Neural cell (in vitro differentiated cells): ENCODE results near the gene PHACTR2. TPM values are rescaled to one million over a fixed set of nuclear protein-coding genes. Genes with fewer than 3 reads are reported as not detected.
"Not testable (repeated sequence)": the region's sequence is repeated elsewhere in the genome, so short reads cannot be mapped to it uniquely, and the experiment has no call there.

Experiments
- H2AFZ ChIP-seq: fragments of 200-600, 300-800 bp; sonication (generic), shearing (Covaris generic); 2 replicates; pipeline ENCODE4 v1.6.0; 2014; ENCODE audit warnings: low read depth, mild to moderate bottlenecking, antibody characterized with exemption, low read length, moderate library complexity
- H3F3A ChIP-seq: fragments of 200-600 bp; shearing (Covaris generic); 2 replicates; pipeline ENCODE4 v1.6.1; 2016; ENCODE audit warnings: mild to moderate bottlenecking, moderate library complexity, mixed read lengths, antibody characterized with exemption, low read length; ENCODE audit not compliant: insufficient read depth, poor library complexity, severe bottlenecking
- H3K27ac ChIP-seq: fragments of 200-600, 300-800 bp; sonication (generic), shearing (Covaris generic); 2 replicates; pipeline ENCODE4 v1.5.1; 2014; ENCODE audit warnings: mild to moderate bottlenecking, low read length, moderate library complexity
- H3K27me3 ChIP-seq: fragments of 300-800, 200-600 bp; sonication (generic), shearing (Covaris generic); 2 replicates; pipeline ENCODE4 v1.6.0; 2014; ENCODE audit warnings: mild to moderate bottlenecking, low read depth, low read length, moderate library complexity; ENCODE audit not compliant: insufficient read depth
- H3K36me3 ChIP-seq: fragments of 300-800, 200-600 bp; sonication (generic), shearing (Covaris generic); 2 replicates; pipeline ENCODE4 v1.5.1; 2014; ENCODE audit warnings: mild to moderate bottlenecking, antibody characterized with exemption, low read length, moderate library complexity; ENCODE audit not compliant: insufficient read depth
- H3K4me2 ChIP-seq: fragments of 300-800, 200-600 bp; sonication (generic), shearing (Covaris generic); 2 replicates; pipeline ENCODE4 v1.6.0; 2014; ENCODE audit warnings: mild to moderate bottlenecking, low read length
- H3K4me3 ChIP-seq: fragments of 300-800, 200-600 bp; sonication (generic), shearing (Covaris generic); 2 replicates; pipeline ENCODE4 v1.5.1; 2014; ENCODE audit warnings: mild to moderate bottlenecking, low read length, moderate library complexity
- H3K79me2 ChIP-seq: fragments of 200-600 bp; shearing (Covaris generic); replicated peaks from 2 replicates; pipeline ENCODE4 v1.6.0; 2014; ENCODE audit warnings: mild to moderate bottlenecking, low read length, moderate library complexity; ENCODE audit not compliant: insufficient read depth
- H3K9ac ChIP-seq: fragments of 300-800, 200-600 bp; sonication (generic), shearing (Covaris generic); 2 replicates; pipeline ENCODE4 v1.6.1; 2016; ENCODE audit warnings: mild to moderate bottlenecking, low read length, mixed read lengths
- H3K9me2 ChIP-seq: fragments of 200-600 bp; shearing (Covaris generic); 2 replicates; pipeline ENCODE4 v1.6.1; 2016; ENCODE audit warnings: mild to moderate bottlenecking, low read length, mixed read lengths; ENCODE audit not compliant: insufficient read depth
- H3K9me3 ChIP-seq: fragments of 200-600, 300-800 bp; sonication (generic), shearing (Covaris generic); 2 replicates; pipeline ENCODE4 v1.6.1; 2016; ENCODE audit warnings: mild to moderate bottlenecking, mixed run types, low read length, moderate library complexity, mixed read lengths
- H4K20me1 ChIP-seq: fragments of 200-600 bp; shearing (Covaris generic); 2 replicates; pipeline ENCODE4 v1.6.1; 2016; ENCODE audit warnings: mild to moderate bottlenecking, mixed run types; ENCODE audit not compliant: insufficient read depth
- EP300 ChIP-seq: fragments of 450-650 bp; conservative IDR thresholded peaks from 2 replicates; pipeline ENCODE4 v1.6.1; 2014; ENCODE audit warnings: antibody characterized with exemption, mild to moderate bottlenecking, moderate library complexity; ENCODE audit not compliant: poor library complexity, severe bottlenecking
- EZH2 ChIP-seq: fragments of 200-600, 300-800 bp; shearing (Covaris generic), sonication (generic); IDR thresholded peaks from 2 replicates; pipeline ENCODE4 v1.6.1; 2014; ENCODE audit warnings: antibody characterized with exemption, low read length, borderline replicate concordance, mild to moderate bottlenecking; ENCODE audit not compliant: insufficient read depth, poor library complexity, severe bottlenecking
- MXI1 ChIP-seq: fragments of 450-650 bp; conservative IDR thresholded peaks from 2 replicates; pipeline ENCODE4 v1.6.1; 2014; ENCODE audit warnings: antibody characterized with exemption, mild to moderate bottlenecking; ENCODE audit not compliant: poor library complexity, severe bottlenecking
- POLR2AphosphoS5 ChIP-seq: IDR thresholded peaks from 2 replicates; pipeline ENCODE4 v1.6.1; 2012
- RAD21 ChIP-seq: fragments of 450-650 bp; conservative IDR thresholded peaks from 2 replicates; pipeline ENCODE4 v1.6.1; 2014; ENCODE audit warnings: antibody characterized with exemption, mild to moderate bottlenecking, moderate library complexity
- SMC3 ChIP-seq: fragments of 450-650 bp; conservative IDR thresholded peaks from 2 replicates; pipeline ENCODE4 v1.6.1; 2014; ENCODE audit warnings: antibody characterized with exemption, mild to moderate bottlenecking, moderate library complexity; ENCODE audit not compliant: poor library complexity
- TAF1 ChIP-seq: IDR thresholded peaks from 2 replicates; pipeline ENCODE4 v1.6.1; 2012; ENCODE audit warnings: low read depth
- polyA plus RNA-seq: library from polyadenylated mRNA; depleted of rRNA; stranded (reverse); fragments of >200 nt; gene quantifications from 2 replicates; pipeline ENCODE4 v1.2.3, GENCODE V29; 2014
- TF ChIP-seq, protein P1 (sequence below): fragments of 450-650 bp; IDR thresholded peaks from 2 replicates; pipeline ENCODE4 v1.5.1; 2014; ENCODE audit warnings: antibody characterized with exemption, mild to moderate bottlenecking, moderate library complexity; ENCODE audit not compliant: poor library complexity, severe bottlenecking
- TF ChIP-seq, protein P2 (sequence below): IDR thresholded peaks from 2 replicates; pipeline ENCODE4 v1.6.1; 2012; ENCODE audit warnings: borderline replicate concordance

Gene PHACTR2
- polyA plus RNA-seq, 1 donor from 2014 or later: 2.8 TPM

DNA sequence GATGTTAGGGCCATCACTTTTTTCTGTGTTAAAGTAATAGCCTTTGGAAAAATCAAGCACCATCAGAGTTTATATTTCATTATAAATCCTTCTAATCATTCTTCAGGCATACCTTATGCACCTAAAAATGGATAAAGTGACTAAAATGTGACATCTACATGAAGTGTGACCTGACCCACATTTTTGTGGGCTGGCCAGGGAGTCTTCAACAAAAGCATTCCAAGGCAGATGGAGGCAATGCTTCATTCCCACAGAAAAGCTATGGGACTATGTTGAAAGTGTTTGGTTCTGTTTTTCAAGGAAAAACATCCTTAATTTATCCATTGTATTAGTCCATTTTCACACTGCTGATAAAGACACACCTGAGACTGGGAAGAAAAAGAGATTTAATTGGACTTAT lies 106.6 kb downstream of the PHACTR2 start:
- no peaks in the 10 kb centered on the region for H3K36me3 ChIP-seq
- TF ChIP-seq SMC3: no peak
- TF ChIP-seq EZH2: no peak
- TF ChIP-seq, protein P1, sequence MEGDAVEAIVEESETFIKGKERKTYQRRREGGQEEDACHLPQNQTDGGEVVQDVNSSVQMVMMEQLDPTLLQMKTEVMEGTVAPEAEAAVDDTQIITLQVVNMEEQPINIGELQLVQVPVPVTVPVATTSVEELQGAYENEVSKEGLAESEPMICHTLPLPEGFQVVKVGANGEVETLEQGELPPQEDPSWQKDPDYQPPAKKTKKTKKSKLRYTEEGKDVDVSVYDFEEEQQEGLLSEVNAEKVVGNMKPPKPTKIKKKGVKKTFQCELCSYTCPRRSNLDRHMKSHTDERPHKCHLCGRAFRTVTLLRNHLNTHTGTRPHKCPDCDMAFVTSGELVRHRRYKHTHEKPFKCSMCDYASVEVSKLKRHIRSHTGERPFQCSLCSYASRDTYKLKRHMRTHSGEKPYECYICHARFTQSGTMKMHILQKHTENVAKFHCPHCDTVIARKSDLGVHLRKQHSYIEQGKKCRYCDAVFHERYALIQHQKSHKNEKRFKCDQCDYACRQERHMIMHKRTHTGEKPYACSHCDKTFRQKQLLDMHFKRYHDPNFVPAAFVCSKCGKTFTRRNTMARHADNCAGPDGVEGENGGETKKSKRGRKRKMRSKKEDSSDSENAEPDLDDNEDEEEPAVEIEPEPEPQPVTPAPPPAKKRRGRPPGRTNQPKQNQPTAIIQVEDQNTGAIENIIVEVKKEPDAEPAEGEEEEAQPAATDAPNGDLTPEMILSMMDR: no peak
- TF ChIP-seq POLR2AphosphoS5: no peak
- TF ChIP-seq MXI1: no peak
- TF ChIP-seq TAF1: no peak

DNA sequence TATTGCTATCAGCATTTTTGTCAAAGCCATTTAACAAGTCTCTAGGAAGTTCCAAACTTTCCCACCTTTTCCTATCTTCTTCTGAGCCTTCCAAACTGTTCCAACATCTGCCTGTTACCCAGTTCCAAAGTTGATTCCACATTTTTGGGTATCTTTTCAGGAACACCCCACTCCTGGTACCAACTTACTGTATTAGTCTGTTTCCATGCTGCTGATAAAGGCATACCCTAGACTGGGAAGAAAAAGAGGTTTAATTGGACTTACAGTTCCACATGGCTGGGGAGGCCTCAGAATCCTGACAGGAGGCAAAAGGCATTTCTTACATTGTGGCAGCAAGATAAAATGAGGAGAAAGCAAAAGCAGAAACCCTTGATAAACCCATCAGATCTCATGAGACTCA lies 108.6 kb downstream of the PHACTR2 start:
- H3K36me3 ChIP-seq, H3K9me3 ChIP-seq, H3K9me2 ChIP-seq, H3K4me2 ChIP-seq, H3K79me2 ChIP-seq, H3K9ac ChIP-seq, H3K27ac ChIP-seq, H2AFZ ChIP-seq, H4K20me1 ChIP-seq, H3K27me3 ChIP-seq, H3K4me3 ChIP-seq, H3F3A ChIP-seq: not testable (repeated sequence)

More for the DNA sequence above, 106.6 kb downstream of the PHACTR2 start:
- Histone ChIP-seq H3K27me3 (no peaks in the 10 kb centered on the region), H2AFZ (no peak overlapping the region), H3K9ac (no peak overlapping the region), H3K4me3 (no peak overlapping the region), H4K20me1 (no peaks in the 10 kb centered on the region), H3K79me2 (no peaks in the 10 kb centered on the region), H3K4me2 (no peak overlapping the region), H3K27ac (no peak overlapping the region), H3K9me2 (no peaks in the 10 kb centered on the region), H3F3A (no peaks in the 10 kb centered on the region), H3K9me3 (no peaks in the 10 kb centered on the region)

DNA sequence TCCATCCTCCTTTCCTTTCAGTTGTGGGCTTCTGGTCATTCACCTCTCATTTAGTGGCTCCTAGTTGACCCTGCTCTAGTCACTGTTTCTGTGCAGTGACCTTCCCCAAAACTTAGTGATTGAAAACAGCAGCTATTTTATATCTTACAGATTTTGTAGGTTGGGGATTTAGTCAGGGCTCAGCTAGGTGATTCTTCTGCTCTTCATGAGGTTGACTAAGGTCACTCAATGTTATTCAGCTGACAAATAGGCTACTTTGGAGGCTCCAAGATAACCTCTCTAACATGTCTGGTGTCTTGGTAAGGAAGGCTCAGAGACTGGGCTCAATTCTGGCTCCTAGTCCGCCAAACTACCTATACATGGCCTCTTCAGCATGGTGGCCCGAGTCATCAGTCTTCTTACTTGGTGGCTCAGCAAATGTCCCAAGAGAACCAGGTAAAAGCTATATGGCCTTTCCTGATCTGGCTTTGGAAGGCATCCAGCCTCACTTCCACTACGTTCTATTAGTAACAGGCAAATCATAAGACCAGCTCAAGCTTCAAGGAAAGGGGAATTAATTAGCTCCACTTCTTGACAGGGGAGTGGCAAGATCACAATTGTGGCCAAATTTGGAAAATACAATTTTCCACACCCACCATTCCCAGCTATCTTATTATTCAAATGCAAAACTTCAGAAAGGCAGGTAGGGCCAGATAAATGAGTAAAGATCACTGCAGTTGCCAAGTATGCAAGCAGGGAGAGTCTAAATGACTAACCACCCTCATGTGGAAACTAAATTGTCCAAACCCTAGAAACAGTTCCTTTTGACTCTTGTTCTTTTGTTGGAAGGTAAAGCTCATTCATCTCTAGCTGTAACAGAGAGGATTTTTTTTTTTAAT lies 114.9 kb downstream of the PHACTR2 start:
- Histone ChIP-seq H3K27me3 (no peaks in the 10 kb centered on the region), H3K9me3 (no peaks in the 10 kb centered on the region), H2AFZ (no peak overlapping the region), H3K9me2 (no peaks in the 10 kb centered on the region), H3K36me3 (no peaks in the 10 kb centered on the region), H4K20me1 (no peaks in the 10 kb centered on the region), H3F3A (no peaks in the 10 kb centered on the region), H3K79me2 (no peaks in the 10 kb centered on the region), H3K4me2 (no peak overlapping the region), H3K9ac (no peak overlapping the region), H3K4me3 (no peak overlapping the region), H3K27ac (no peak overlapping the region)
- TF ChIP-seq RAD21 (no peak), POLR2AphosphoS5 (no peak), EP300 (no peak)
- TF ChIP-seq, protein P2, sequence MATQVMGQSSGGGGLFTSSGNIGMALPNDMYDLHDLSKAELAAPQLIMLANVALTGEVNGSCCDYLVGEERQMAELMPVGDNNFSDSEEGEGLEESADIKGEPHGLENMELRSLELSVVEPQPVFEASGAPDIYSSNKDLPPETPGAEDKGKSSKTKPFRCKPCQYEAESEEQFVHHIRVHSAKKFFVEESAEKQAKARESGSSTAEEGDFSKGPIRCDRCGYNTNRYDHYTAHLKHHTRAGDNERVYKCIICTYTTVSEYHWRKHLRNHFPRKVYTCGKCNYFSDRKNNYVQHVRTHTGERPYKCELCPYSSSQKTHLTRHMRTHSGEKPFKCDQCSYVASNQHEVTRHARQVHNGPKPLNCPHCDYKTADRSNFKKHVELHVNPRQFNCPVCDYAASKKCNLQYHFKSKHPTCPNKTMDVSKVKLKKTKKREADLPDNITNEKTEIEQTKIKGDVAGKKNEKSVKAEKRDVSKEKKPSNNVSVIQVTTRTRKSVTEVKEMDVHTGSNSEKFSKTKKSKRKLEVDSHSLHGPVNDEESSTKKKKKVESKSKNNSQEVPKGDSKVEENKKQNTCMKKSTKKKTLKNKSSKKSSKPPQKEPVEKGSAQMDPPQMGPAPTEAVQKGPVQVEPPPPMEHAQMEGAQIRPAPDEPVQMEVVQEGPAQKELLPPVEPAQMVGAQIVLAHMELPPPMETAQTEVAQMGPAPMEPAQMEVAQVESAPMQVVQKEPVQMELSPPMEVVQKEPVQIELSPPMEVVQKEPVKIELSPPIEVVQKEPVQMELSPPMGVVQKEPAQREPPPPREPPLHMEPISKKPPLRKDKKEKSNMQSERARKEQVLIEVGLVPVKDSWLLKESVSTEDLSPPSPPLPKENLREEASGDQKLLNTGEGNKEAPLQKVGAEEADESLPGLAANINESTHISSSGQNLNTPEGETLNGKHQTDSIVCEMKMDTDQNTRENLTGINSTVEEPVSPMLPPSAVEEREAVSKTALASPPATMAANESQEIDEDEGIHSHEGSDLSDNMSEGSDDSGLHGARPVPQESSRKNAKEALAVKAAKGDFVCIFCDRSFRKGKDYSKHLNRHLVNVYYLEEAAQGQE: no peak
- TF ChIP-seq, protein P1: no peak
